Effector CD8-positive, alpha-beta T cell (primary cell): ENCODE results near the gene MUC5AC.
"Not testable (repeated sequence)": the region's sequence is repeated elsewhere in the genome, so short reads cannot be mapped to it uniquely, and the experiment has no call there.

Experiments
- DNase-seq: peaks from one replicate; lab custom pipeline; 2025; lab: John Stamatoyannopoulos, UW

Gene MUC5AC

GRCh38 chr11:1160231-1161101 is 2.7 kb downstream of the MUC5AC start:
- DNase-seq, result no peak

GRCh38 chr11:1161410-1162137 is 3.8 kb downstream of the MUC5AC start:
- DNase-seq, result no peak

GRCh38 chr11:1162138-1162475 is 4.4 kb downstream of the MUC5AC start:
- DNase-seq, result no peak

GRCh38 chr11:1162491-1163311 is 4.9 kb downstream of the MUC5AC start:
- DNase-seq, result no peak

GRCh38 chr11:1163321-1163910 is 5.7 kb downstream of the MUC5AC start:
- DNase-seq, result no peak

- DNase-seq, result no peak
Measured at GRCh38 chr11:1163911-1164735, 6.4 kb downstream of the MUC5AC start.

- DNase-seq, result not testable (repeated sequence)
Measured at GRCh38 chr11:1164779-1165255, 7.1 kb downstream of the MUC5AC start.

- no peak for DNase-seq
Measured at GRCh38 chr11:1165256-1166041, 7.7 kb downstream of the MUC5AC start.

- DNase-seq, result no peak
Measured at GRCh38 chr11:1167256-1167655, 9.5 kb downstream of the MUC5AC start.

GRCh38 chr11:1167751-1168231 is 10.0 kb downstream of the MUC5AC start:
- DNase-seq, result no peak

- no peak for DNase-seq
Measured at GRCh38 chr11:1168256-1168655, 10.5 kb downstream of the MUC5AC start.

GRCh38 chr11:1168721-1169161 is 11.0 kb downstream of the MUC5AC start:
- no peak for DNase-seq

- DNase-seq, result no peak
Measured at GRCh38 chr11:1171223-1171984, 13.7 kb downstream of the MUC5AC start.

- no peak for DNase-seq
Measured at GRCh38 chr11:1171985-1172728, 14.4 kb downstream of the MUC5AC start.

GRCh38 chr11:1172729-1173117 is 15.0 kb downstream of the MUC5AC start:
- no peak for DNase-seq

- DNase-seq, result not testable (repeated sequence)
Measured at GRCh38 chr11:1173396-1173795, 15.6 kb downstream of the MUC5AC start.

- no peak for DNase-seq
Measured at GRCh38 chr11:1174441-1175370, 17.0 kb downstream of the MUC5AC start.
